Suprapubic skin (tissue), 4 donors: ENCODE measurements around the gene CENPN. TPM values are rescaled to one million over a fixed set of nuclear protein-coding genes. Genes with fewer than 3 reads are reported as not detected.

Source experiments
- DNase-seq, 2 donors: peaks; one replicate each; pipeline ENCODE4 v3.0.0-alpha.2; 2019; ENCODE audit warnings: low spot score in 2 of 2
- H3K27ac ChIP-seq: fragments of 200-600 bp; sonication (generic); one replicate; pipeline ENCODE4 v1.5.1; 2019
- H3K27me3 ChIP-seq: fragments of 200-600 bp; sonication (generic); one replicate; pipeline ENCODE4 v1.5.1; 2019
- H3K36me3 ChIP-seq: fragments of 200-600 bp; sonication (generic); one replicate; pipeline ENCODE4 v1.5.1; 2019
- H3K4me1 ChIP-seq: fragments of 200-600 bp; sonication (generic); one replicate; pipeline ENCODE4 v1.5.1; 2019
- H3K4me3 ChIP-seq: fragments of 200-600 bp; sonication (generic); one replicate; pipeline ENCODE4 v1.5.1; 2019; ENCODE audit warnings: mild to moderate bottlenecking
- H3K9me3 ChIP-seq: fragments of 200-600 bp; sonication (generic); one replicate; pipeline ENCODE4 v1.5.1; 2019
- CTCF ChIP-seq, 2 donors: fragments of 200-600 bp in 1 of 2; fragments of 450-650 bp in 1 of 2; sonication (generic) in 1 of 2; IDR thresholded peaks; one replicate each; pipeline ENCODE4 v1.5.1; 2016 to 2019; ENCODE audit warnings: antibody characterized with exemption in 2 of 2, mild to moderate bottlenecking in 1 of 2, moderate library complexity in 1 of 2
- EP300 ChIP-seq: sonication (generic); formaldehyde crosslinking; IDR thresholded peaks from one replicate; pipeline ENCODE4 v1.6.1; 2017; ENCODE audit warnings: antibody characterized with exemption
- POLR2A ChIP-seq, 2 donors: fragments of 450-650 bp; IDR thresholded peaks; one replicate each; pipeline ENCODE4 v1.6.1; 2017; ENCODE audit warnings: antibody characterized with exemption in 2 of 2, mild to moderate bottlenecking in 2 of 2, moderate library complexity in 2 of 2
- POLR2AphosphoS5 ChIP-seq, 3 donors: sonication (generic); formaldehyde crosslinking; IDR thresholded peaks; one replicate each; pipeline ENCODE4 v1.6.1; 2017; ENCODE audit warnings: antibody characterized with exemption in 3 of 3
- WGBS: methylation state at CpG from one replicate; pipeline ENCODE4 v1.1.5; 2018; 5-methylcytosine and 5-hydroxymethylcytosine counted together
- total RNA-seq, 4 donors: library from RNA; depleted of rRNA; stranded (reverse); fragments of >200 nt; gene quantifications; one replicate each; pipeline ENCODE4 v1.1.0, GENCODE V29; 2016

CENPN gene
- total RNA-seq, 4 donors from 2014 or later: 2.5 to 7.6 (median 5.5) TPM

- H3K27me3 ChIP-seq: no peaks in the 10 kb centered on the region
- no peak overlapping the region for H3K27ac ChIP-seq
- peaks cover 57% of the 10 kb centered on the region for H3K36me3 ChIP-seq
- TF ChIP-seq EP300: no peak
- no peak for TF ChIP-seq POLR2AphosphoS5 (IDR thresholded peaks at IDR 0.05)
- no peak for TF ChIP-seq CTCF (IDR thresholded peaks at IDR 0.05)
- no peak for TF ChIP-seq POLR2A (IDR thresholded peaks at IDR 0.05)
- no peak for DNase-seq
- H3K4me1 ChIP-seq: peaks cover 15% of the 10 kb centered on the region
- H3K4me3 ChIP-seq: no peak overlapping the region
- H3K9me3 ChIP-seq: no peaks in the 10 kb centered on the region
- 89% methylated on average over 5 of the region's 5 CpGs for WGBS
Measured at GRCh38 chr16:81040842-81041241, 33.8 kb downstream of the CENPN start.

- no peaks in the 10 kb centered on the region for H3K9me3 ChIP-seq
- TF ChIP-seq POLR2AphosphoS5 (IDR thresholded peaks at IDR 0.05): no peak
- TF ChIP-seq EP300: no peak
- TF ChIP-seq CTCF (IDR thresholded peaks at IDR 0.05): no peak
- no peak for TF ChIP-seq POLR2A (IDR thresholded peaks at IDR 0.05)
- DNase-seq: no peak
- H3K27me3 ChIP-seq: no peaks in the 10 kb centered on the region
- no peak overlapping the region for H3K4me3 ChIP-seq
- WGBS: 76% methylated on average over 4 of the region's 4 CpGs
- H3K36me3 ChIP-seq: peaks cover 57% of the 10 kb centered on the region
- H3K4me1 ChIP-seq: peaks cover 10% of the 10 kb centered on the region
- H3K27ac ChIP-seq: no peak overlapping the region
Measured at GRCh38 chr16:81041696-81042095, 34.7 kb downstream of the CENPN start.

GRCh38 chr16:81042821-81043220 lies 35.8 kb downstream of the CENPN start:
- Histone ChIP-seq H3K4me1 (no peaks in the 10 kb centered on the region), H3K9me3 (no peaks in the 10 kb centered on the region), H3K27me3 (no peaks in the 10 kb centered on the region), H3K4me3 (no peak overlapping the region), H3K36me3 (peaks cover 57% of the 10 kb centered on the region), H3K27ac (no peak overlapping the region)
- no peak for TF ChIP-seq POLR2AphosphoS5 (IDR thresholded peaks at IDR 0.05)
- no peak for TF ChIP-seq POLR2A (IDR thresholded peaks at IDR 0.05)
- TF ChIP-seq CTCF (IDR thresholded peaks at IDR 0.05): no peak
- no peak for TF ChIP-seq EP300
- WGBS: 97% methylated on average over 2 of the region's 2 CpGs
- DNase-seq: no peak

GRCh38 chr16:81053761-81054160 lies 46.7 kb downstream of the CENPN start:
- no peak overlapping the region for H3K27ac ChIP-seq

More at GRCh38 chr16:81053761-81054160, 46.7 kb downstream of the CENPN start:
- TF ChIP-seq POLR2AphosphoS5 (IDR thresholded peaks at IDR 0.05) (no peak), EP300 (no peak), CTCF (IDR thresholded peaks at IDR 0.05) (no peak), POLR2A (IDR thresholded peaks at IDR 0.05) (no peak)
- no peak for DNase-seq
- 85% methylated on average over 11 of the region's 11 CpGs for WGBS
- H3K27me3 ChIP-seq: no peaks in the 10 kb centered on the region
- H3K9me3 ChIP-seq: peaks cover 4% of the 10 kb centered on the region
- no peaks in the 10 kb centered on the region for H3K4me1 ChIP-seq
- H3K36me3 ChIP-seq: no peaks in the 10 kb centered on the region
- no peak overlapping the region for H3K4me3 ChIP-seq
